KMS-11 (cell line): ENCODE data around the gene DYDC1.

Source experiments
- H2AFZ ChIP-seq: fragments of 200-600 bp; sonication (generic); 2 replicates; pipeline ENCODE4 v1.6.1; 2016; ENCODE audit warnings: antibody characterized with exemption, mixed run types, low read depth
- H3K27ac ChIP-seq: fragments of 200-600 bp; sonication (generic); 2 replicates; pipeline ENCODE4 v1.6.1; 2016; ENCODE audit warnings: mild to moderate bottlenecking, mixed run types
- H3K27me3 ChIP-seq: fragments of 200-600 bp; sonication (generic); 2 replicates; pipeline ENCODE4 v1.6.1; 2017; ENCODE audit warnings: mild to moderate bottlenecking, low read depth, mixed run types, moderate library complexity; ENCODE audit not compliant: insufficient read depth
- H3K36me3 ChIP-seq: fragments of 200-600 bp; sonication (generic); 2 replicates; pipeline ENCODE4 v1.6.1; 2017; ENCODE audit warnings: mild to moderate bottlenecking, mixed run types; ENCODE audit not compliant: insufficient read depth
- H3K4me1 ChIP-seq: fragments of 200-600 bp; sonication (generic); 2 replicates; pipeline ENCODE4 v1.6.1; 2016; ENCODE audit warnings: mild to moderate bottlenecking, low read depth, mixed run types; ENCODE audit not compliant: poor library complexity, severe bottlenecking
- H3K4me2 ChIP-seq: fragments of 200-600 bp; sonication (generic); 2 replicates; pipeline ENCODE4 v1.7.0; 2016; ENCODE audit warnings: mild to moderate bottlenecking, mixed run types
- H3K4me3 ChIP-seq: fragments of 200-600 bp; sonication (generic); IDR thresholded peaks from 2 replicates; pipeline ENCODE4 v1.6.1; 2017; ENCODE audit warnings: low read depth, low read length, mixed read lengths; ENCODE audit not compliant: insufficient read depth
- H3K79me2 ChIP-seq: fragments of 200-600 bp; sonication (generic); 2 replicates; pipeline ENCODE4 v1.6.1; 2016; ENCODE audit warnings: low read depth, mixed run types; ENCODE audit not compliant: insufficient read depth
- H3K9ac ChIP-seq: fragments of 200-600 bp; sonication (generic); 2 replicates; pipeline ENCODE4 v1.6.1; 2016; ENCODE audit warnings: mild to moderate bottlenecking, mixed run types
- H4K20me1 ChIP-seq: fragments of 200-600 bp; sonication (generic); 2 replicates; pipeline ENCODE4 v1.6.1; 2016; ENCODE audit warnings: mild to moderate bottlenecking, mixed run types; ENCODE audit not compliant: insufficient read depth
- TF ChIP-seq, protein P1 (sequence below): fragments of 200-600 bp; sonication (generic); conservative IDR thresholded peaks from 2 replicates; pipeline ENCODE4 v1.6.1; 2017; ENCODE audit warnings: low read depth, mild to moderate bottlenecking, antibody characterized with exemption, low read length, moderate library complexity, mixed read lengths

The DYDC1 gene

DNA sequence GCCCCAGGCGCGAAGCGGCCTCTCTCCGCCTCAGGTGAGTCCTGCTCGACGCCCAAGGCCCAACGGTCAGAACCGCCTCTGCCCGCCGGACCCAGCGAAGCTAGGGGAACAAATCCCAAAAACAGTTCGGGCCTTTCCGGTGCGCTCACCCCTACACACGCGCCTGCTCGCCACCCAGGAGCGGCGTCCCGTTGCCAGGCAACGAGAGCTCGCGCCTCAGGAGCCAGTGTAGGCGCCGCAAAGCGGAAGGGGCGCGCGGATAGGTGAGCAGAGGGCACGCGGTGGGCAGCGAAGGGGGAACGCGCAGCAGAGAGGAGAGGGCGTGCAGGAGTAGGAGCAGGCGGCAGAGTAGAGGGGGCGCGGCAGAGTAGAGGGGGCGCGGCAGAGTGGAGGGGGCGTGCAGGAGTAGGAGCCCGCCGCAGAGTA, at the start of gene DYDC1, which contains the start of gene DYDC2:
Gene DYDC1 (minus strand): TSS at position 193 of the 426 bp plus-strand sequence. CDS start 4,154 bp downstream, outside the sequence.
Gene DYDC2 (plus strand): TSS at position 219 of the 426 bp plus-strand sequence. CDS start 5,663 bp downstream, outside the sequence.
- TF ChIP-seq, protein P1, sequence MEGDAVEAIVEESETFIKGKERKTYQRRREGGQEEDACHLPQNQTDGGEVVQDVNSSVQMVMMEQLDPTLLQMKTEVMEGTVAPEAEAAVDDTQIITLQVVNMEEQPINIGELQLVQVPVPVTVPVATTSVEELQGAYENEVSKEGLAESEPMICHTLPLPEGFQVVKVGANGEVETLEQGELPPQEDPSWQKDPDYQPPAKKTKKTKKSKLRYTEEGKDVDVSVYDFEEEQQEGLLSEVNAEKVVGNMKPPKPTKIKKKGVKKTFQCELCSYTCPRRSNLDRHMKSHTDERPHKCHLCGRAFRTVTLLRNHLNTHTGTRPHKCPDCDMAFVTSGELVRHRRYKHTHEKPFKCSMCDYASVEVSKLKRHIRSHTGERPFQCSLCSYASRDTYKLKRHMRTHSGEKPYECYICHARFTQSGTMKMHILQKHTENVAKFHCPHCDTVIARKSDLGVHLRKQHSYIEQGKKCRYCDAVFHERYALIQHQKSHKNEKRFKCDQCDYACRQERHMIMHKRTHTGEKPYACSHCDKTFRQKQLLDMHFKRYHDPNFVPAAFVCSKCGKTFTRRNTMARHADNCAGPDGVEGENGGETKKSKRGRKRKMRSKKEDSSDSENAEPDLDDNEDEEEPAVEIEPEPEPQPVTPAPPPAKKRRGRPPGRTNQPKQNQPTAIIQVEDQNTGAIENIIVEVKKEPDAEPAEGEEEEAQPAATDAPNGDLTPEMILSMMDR, result no peak
- no peaks in the 10 kb centered on the region for H3K36me3 ChIP-seq
- no peak within 1 kb of the TSS for H2AFZ ChIP-seq
- H3K9ac ChIP-seq, result no peak within 1 kb of the TSS
- H3K4me3 ChIP-seq, result no peak within 1 kb of the TSS
- no peak within 1 kb of the TSS for H3K27ac ChIP-seq
- H4K20me1 ChIP-seq, result no peaks in the 10 kb centered on the region
- H3K4me1 ChIP-seq, result no peaks in the 10 kb centered on the region
- H3K79me2 ChIP-seq, result no peaks in the 10 kb centered on the region
- no peaks in the 10 kb centered on the region for H3K27me3 ChIP-seq
- no peak within 1 kb of the TSS for H3K4me2 ChIP-seq

DNA sequence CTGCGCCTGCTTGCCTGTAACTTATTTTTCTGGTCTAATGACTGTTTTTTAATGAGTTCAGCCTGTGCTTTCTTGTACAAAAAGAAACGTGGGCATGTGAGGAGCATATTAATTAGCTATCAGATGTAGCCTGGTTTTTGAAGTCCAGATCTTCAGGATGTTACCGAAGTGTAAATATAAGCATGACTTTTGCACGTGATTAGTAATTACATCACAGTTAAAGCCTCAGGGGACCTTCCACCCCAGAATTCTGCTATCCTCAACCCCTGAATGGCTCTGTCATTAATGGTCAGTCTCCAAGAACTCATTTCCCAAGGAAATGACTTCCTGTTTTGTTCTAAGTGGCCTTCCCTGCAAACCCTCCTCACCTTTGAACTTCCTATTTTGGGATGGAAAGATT, 49.6 kb upstream of the DYDC1 start:
- Histone ChIP-seq H3K4me3 (no peak overlapping the region), H3K27me3 (no peaks in the 10 kb centered on the region), H3K9ac (no peak overlapping the region), H3K4me1 (no peaks in the 10 kb centered on the region), H3K27ac (no peak overlapping the region), H3K79me2 (no peaks in the 10 kb centered on the region), H2AFZ (no peak overlapping the region), H4K20me1 (no peaks in the 10 kb centered on the region), H3K4me2 (no peak overlapping the region), H3K36me3 (no peaks in the 10 kb centered on the region)
- TF ChIP-seq, protein P1, result no peak

DNA sequence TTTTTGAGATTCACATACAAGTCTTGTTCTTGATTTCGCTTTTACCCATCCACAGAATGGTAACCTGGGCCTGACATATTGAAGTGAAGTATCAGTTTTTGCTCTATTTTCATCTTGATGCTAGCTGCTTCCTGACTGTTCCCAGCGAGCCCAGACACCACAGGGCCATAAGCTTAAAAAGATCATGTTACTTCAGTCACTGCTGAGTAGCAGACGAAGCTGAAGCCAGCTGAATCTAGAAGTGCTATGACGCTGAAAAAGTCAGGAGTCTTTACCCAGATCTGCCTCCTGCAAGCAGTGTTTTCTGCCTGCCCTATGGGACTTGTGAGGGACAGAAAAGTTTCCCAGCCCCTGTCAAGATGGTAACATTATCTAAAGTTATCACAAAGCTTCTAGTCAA, 49.1 kb upstream of the DYDC1 start:
- H3K4me1 ChIP-seq, result no peaks in the 10 kb centered on the region
- TF ChIP-seq, protein P1, result no peak
- H3K36me3 ChIP-seq, result no peaks in the 10 kb centered on the region
- H3K4me2 ChIP-seq, result no peak overlapping the region
- no peaks in the 10 kb centered on the region for H4K20me1 ChIP-seq
- no peak overlapping the region for H2AFZ ChIP-seq
- H3K79me2 ChIP-seq, result no peaks in the 10 kb centered on the region
- no peaks in the 10 kb centered on the region for H3K27me3 ChIP-seq
- H3K4me3 ChIP-seq, result no peak overlapping the region
- no peak overlapping the region for H3K9ac ChIP-seq
- no peak overlapping the region for H3K27ac ChIP-seq

DNA sequence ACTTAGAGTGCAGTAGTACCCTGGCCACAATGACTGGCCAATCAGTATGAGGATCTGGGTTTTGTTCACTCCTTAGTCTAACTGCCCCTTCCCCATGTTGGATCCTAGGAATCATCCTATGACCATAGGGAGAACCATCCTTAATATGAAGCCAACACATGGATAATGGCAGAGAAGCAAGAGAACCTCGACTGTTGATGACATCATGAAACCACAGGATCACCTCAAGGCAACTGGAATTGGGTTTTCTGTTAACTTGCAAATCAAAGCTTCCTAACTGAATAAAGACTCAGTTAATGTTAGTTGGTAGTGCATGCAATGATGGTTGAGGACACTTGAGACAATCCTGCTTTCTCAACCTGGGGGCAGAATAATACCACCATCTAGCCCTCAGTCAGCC, 48.5 kb upstream of the DYDC1 start:
- TF ChIP-seq, protein P1, result no peak
- Histone ChIP-seq H3K4me3 (no peak overlapping the region), H3K9ac (no peak overlapping the region), H3K27me3 (no peaks in the 10 kb centered on the region), H3K27ac (no peak overlapping the region), H3K4me1 (no peaks in the 10 kb centered on the region), H3K79me2 (no peaks in the 10 kb centered on the region), H3K36me3 (no peaks in the 10 kb centered on the region), H3K4me2 (no peak overlapping the region), H4K20me1 (no peaks in the 10 kb centered on the region), H2AFZ (no peak overlapping the region)
